Esophagus muscularis mucosa (tissue), 4 donors: ENCODE results near the gene DLL1. TPM values are rescaled to one million over a fixed set of nuclear protein-coding genes. Genes with fewer than 3 reads are reported as not detected.

Source experiments
- DNase-seq: peaks from one replicate; pipeline ENCODE4 v3.0.0-alpha.2; 2017; ENCODE audit errors: extremely low spot score
- H3K27ac ChIP-seq, 4 donors: fragments of 200-600 bp; sonication (generic); replicated peaks in 1 of 4; 1 replicate in 3 of 4; 2 replicates in 1 of 4; pipeline ENCODE4 v1.5.1; 2016 to 2019; ENCODE audit warnings: mild to moderate bottlenecking in 1 of 4
- H3K27me3 ChIP-seq, 4 donors: fragments of 200-600 bp; sonication (generic); one replicate each; pipeline versions ENCODE4 v1.5.1 to v1.6.0; 2016 to 2019
- H3K36me3 ChIP-seq, 4 donors: fragments of 200-600 bp; sonication (generic); one replicate each; pipeline ENCODE4 v1.5.1; 2016 to 2019
- H3K4me1 ChIP-seq, 4 donors: fragments of 200-600 bp; sonication (generic); one replicate each; pipeline ENCODE4 v1.5.1; 2016 to 2019
- H3K4me3 ChIP-seq, 4 donors: fragments of 200-600 bp; sonication (generic); 1 replicate in 2 of 4; 2 replicates in 2 of 4; pipeline ENCODE4 v1.5.1; 2016 to 2019; ENCODE audit warnings: mild to moderate bottlenecking in 4 of 4, moderate library complexity in 1 of 4
- H3K9me3 ChIP-seq, 4 donors: fragments of 200-600 bp; sonication (generic); 1 replicate in 3 of 4; 2 replicates in 1 of 4; pipeline ENCODE4 v1.5.1; 2016 to 2019
- EP300 ChIP-seq: sonication (generic); formaldehyde crosslinking; IDR thresholded peaks from one replicate; pipeline ENCODE4 v1.6.1; 2017; ENCODE audit warnings: antibody characterized with exemption
- POLR2A ChIP-seq: fragments of 450-650 bp; IDR thresholded peaks from one replicate; pipeline ENCODE4 v1.6.1; 2017; ENCODE audit warnings: antibody characterized with exemption, moderate library complexity, mild to moderate bottlenecking, low read depth
- POLR2AphosphoS5 ChIP-seq, 2 donors: sonication (generic); formaldehyde crosslinking; IDR thresholded peaks; one replicate each; pipeline ENCODE4 v1.6.1; 2017; ENCODE audit warnings: antibody characterized with exemption in 2 of 2
- WGBS: methylation state at CpG from one replicate; pipeline ENCODE4 v1.1.5; 2018; 5-methylcytosine and 5-hydroxymethylcytosine counted together
- intact Hi-C: fragments of 100-400 bp; cut with DNase I; formaldehyde crosslinking; loops from one replicate; pipeline ENCODE4 v1.15.1; 2023
- total RNA-seq, 4 donors: library from RNA; depleted of rRNA; stranded (reverse); fragments of >200 nt; gene quantifications; one replicate each; pipeline versions ENCODE4 v1.1.0 to v1.2.1, GENCODE V29; 2016
- TF ChIP-seq, protein P1 (sequence below), 3 experiments: fragments of 200-600 bp in 2 of 3; fragments of 450-650 bp in 1 of 3; sonication (generic) in 2 of 3; IDR thresholded peaks; one replicate each; pipeline ENCODE4 v1.5.1; 2017 to 2019; ENCODE audit warnings: antibody characterized with exemption in 3 of 3, mild to moderate bottlenecking in 2 of 3, moderate library complexity in 1 of 3

DLL1 gene
- total RNA-seq, 4 donors from 2014 or later: 3.7 to 8.8 (median 6.6) TPM

DNA sequence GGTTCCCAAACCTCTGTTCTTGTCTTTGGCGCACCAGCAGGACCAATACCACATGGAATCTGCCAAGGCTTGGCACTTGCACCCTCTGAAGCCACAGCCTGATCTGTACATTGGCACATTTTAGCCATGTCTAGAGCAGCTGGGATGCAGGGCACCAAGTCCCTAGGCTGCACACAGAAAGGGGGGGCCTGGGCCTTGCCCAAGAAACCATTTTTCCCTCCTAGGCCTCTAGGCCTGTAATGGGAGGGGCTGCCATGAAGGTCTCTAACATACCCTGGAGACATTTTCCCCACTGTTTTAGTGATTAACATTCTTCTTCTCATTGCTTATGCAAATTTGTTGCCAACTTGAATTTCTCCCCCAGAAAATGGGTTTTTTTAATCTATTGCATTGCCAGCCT is 10.3 kb upstream of the DLL1 start:
- intact Hi-C loops: no loop called here
- WGBS: no CpG with 5 or more reads among the region's 1 CpG
- TF ChIP-seq POLR2A (no peak), EP300 (no peak), POLR2AphosphoS5 (IDR thresholded peaks at IDR 0.05) (no peak)
- TF ChIP-seq, protein P1, sequence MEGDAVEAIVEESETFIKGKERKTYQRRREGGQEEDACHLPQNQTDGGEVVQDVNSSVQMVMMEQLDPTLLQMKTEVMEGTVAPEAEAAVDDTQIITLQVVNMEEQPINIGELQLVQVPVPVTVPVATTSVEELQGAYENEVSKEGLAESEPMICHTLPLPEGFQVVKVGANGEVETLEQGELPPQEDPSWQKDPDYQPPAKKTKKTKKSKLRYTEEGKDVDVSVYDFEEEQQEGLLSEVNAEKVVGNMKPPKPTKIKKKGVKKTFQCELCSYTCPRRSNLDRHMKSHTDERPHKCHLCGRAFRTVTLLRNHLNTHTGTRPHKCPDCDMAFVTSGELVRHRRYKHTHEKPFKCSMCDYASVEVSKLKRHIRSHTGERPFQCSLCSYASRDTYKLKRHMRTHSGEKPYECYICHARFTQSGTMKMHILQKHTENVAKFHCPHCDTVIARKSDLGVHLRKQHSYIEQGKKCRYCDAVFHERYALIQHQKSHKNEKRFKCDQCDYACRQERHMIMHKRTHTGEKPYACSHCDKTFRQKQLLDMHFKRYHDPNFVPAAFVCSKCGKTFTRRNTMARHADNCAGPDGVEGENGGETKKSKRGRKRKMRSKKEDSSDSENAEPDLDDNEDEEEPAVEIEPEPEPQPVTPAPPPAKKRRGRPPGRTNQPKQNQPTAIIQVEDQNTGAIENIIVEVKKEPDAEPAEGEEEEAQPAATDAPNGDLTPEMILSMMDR (IDR thresholded peaks at IDR 0.05): no peak
- DNase-seq: no peak
- Histone ChIP-seq H3K27ac (no peak overlapping the region), H3K27me3 (peaks cover 9 to 25% (median 14%) of the 10 kb centered on the region in 4 donors), H3K4me1 (peaks cover 18 to 26% (median 21%) of the 10 kb centered on the region in 4 donors), H3K4me3 (no peak overlapping the region), H3K36me3 (no peaks in the 10 kb centered on the region), H3K9me3 (no peaks in the 10 kb centered on the region)

DNA sequence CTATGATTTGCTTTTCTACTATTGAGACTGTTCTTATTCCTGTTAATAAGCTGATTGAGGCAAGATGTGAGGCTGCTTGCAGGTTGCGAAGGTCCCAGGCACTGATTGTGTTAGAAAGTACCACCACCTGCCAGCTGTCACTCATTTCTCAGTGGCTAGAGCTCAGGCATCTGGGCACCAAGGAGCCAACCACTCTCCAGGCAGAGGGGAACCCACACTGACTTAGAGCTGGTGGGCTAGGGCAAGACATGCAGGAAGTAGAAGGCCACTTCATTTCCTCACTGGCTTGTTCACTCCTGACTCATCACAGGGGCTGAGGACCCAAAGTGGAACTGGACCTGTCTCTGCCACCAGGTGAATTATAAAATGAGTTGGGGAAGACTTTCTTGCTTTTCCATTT is 7.8 kb upstream of the DLL1 start:
- no peak overlapping the region for H3K4me3 ChIP-seq
- H3K36me3 ChIP-seq: no peaks in the 10 kb centered on the region
- WGBS: 82% methylated on average over 1 of the region's 1 CpG
- H3K4me1 ChIP-seq: peaks cover 27 to 38% (median 30%) of the 10 kb centered on the region in 4 donors
- no peaks in the 10 kb centered on the region for H3K9me3 ChIP-seq
- H3K27me3 ChIP-seq: peaks cover 13 to 50% (median 31%) of the 10 kb centered on the region in 4 donors
- H3K27ac ChIP-seq: no peak overlapping the region
- TF ChIP-seq POLR2AphosphoS5 (IDR thresholded peaks at IDR 0.05) (no peak), POLR2A (no peak), EP300 (no peak)
- TF ChIP-seq, protein P1 (IDR thresholded peaks at IDR 0.05): no peak
- intact Hi-C loops: loop anchor here (10.0 kb wide), 2 partner anchors 334 to 464 kb away; no protein-coding TSS in a partner anchor
- no peak for DNase-seq

DNA sequence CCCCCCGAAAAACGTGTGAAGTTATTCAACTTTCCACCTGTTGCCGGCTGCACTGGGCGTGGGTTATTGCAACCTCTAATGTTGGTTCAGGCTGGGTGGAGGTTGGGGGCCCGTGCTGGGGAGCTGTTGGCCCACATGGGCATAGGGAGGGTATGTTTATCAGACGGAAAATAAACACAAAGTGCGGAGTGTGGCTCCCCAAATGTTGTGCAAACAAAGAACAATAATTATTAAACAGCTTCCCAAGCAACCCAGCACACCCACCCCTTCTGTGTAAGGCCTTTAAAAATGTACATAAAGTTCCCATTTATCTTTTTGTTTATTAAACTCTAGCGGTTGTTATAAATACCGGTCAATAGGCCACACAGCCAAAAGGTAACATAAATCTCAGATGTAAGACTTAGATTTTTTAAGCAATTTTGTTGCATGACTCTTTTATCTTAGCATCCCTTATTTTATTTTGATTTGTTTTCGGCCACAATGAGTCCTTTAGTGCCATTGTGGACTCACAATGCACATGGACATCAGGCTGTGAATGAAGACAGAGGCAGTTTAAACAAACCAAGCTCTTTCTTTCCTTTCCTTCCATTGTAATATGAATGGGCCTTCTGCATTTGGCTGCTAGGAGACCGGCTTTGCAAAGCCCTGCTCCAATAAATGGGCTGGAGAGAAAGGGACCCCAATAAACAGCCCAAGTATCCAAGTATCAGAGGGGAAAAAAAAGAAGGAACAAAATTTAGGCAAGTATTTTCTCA is 6.9 kb upstream of the DLL1 start:
- Histone ChIP-seq H3K4me3 (no peak overlapping the region), H3K27me3 (peaks cover 13 to 59% (median 40%) of the 10 kb centered on the region in 4 donors), H3K4me1 (peaks cover 32 to 48% (median 38%) of the 10 kb centered on the region in 4 donors), H3K36me3 (no peaks in the 10 kb centered on the region), H3K27ac (no peak overlapping the region), H3K9me3 (no peaks in the 10 kb centered on the region)
- no peak for DNase-seq
- intact Hi-C loops: loop anchor here (10.0 kb wide), 2 partner anchors 333 to 463 kb away; no protein-coding TSS in a partner anchor
- WGBS: 57% methylated on average over 11 of the region's 11 CpGs
- TF ChIP-seq POLR2AphosphoS5 (IDR thresholded peaks at IDR 0.05): no peak
- TF ChIP-seq, protein P1 (IDR thresholded peaks at IDR 0.05): no peak
- TF ChIP-seq EP300: no peak
- TF ChIP-seq POLR2A: no peak

DNA sequence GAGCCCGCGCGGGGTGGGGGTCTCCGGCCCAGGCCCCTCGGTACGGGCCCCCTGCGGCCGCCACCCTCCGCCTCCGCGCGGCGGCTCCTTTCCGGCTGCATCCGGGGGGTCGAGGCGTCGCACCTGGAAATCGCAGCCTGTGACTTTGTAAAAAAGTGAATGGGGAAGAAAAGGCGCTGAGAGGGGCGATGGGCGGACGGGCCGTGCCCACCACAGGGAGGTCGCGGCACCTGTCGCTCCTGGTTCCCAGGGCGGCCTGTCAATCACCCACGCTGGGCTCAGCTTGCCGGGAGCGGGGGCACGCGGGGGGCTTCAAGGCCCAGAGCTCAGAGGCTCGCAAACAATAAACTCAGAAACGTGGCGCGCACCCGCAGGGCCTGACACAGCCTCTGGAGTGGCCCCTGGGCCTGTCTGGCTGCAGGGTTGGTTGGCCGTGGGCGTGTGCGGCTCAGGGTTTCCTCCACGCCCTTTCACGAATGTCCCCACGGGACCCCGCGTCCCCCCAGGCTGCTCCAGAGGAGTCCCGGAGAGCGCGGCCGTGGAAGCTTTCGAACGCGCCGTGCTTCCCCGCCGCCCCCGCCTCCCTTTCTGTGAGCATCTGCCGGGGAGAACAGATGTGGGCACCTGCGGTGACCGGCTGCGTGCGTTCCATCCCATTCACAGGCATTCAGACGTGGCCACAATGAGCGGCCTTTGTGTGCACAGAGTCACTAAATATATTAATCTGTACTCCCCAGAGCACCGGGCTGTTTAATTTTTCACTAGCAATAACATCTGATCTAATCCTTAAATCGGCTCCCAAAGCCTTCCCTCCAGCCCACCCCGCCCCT is 6.1 kb upstream of the DLL1 start:
- TF ChIP-seq POLR2AphosphoS5 (IDR thresholded peaks at IDR 0.05) (no peak), POLR2A (no peak), EP300 (no peak)
- H3K4me3 ChIP-seq: peak overlapping the region; percentile 53 to 68 (median 54)
- H3K27me3 ChIP-seq: peaks cover 13 to 67% (median 44%) of the 10 kb centered on the region in 4 donors
- peaks cover 36 to 55% (median 46%) of the 10 kb centered on the region in 4 donors for H3K4me1 ChIP-seq
- DNase-seq: no peak
- H3K9me3 ChIP-seq: no peaks in the 10 kb centered on the region
- no peaks in the 10 kb centered on the region for H3K36me3 ChIP-seq
- no peak overlapping the region for H3K27ac ChIP-seq
- WGBS: 10% methylated on average over 49 of the region's 67 CpGs
- intact Hi-C loops: loop anchor here (10.0 kb wide), 2 partner anchors 332 to 462 kb away; no protein-coding TSS in a partner anchor

DNA sequence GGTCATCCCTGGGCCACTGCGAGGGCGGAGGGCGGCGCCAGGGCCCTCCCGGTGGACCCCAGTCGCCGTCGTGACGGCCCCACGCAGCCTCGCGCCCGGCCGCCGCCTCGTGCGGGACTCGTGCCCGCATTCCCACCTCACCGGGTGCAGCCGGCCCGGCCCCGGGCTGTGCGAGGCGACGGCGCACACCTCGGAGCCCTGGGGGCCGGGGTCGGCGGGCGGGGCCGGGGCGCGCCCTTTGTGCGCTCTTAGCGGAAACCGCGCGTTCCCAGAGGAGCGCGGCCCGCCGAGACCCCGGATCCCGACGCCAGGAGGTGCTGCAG is 5.5 kb upstream of the DLL1 start:
- H3K27ac ChIP-seq: no peak overlapping the region
- peaks cover 13 to 73% (median 50%) of the 10 kb centered on the region in 4 donors for H3K27me3 ChIP-seq
- intact Hi-C loops: loop anchor here (10.0 kb wide), 2 partner anchors 332 to 462 kb away; no protein-coding TSS in a partner anchor
- peaks cover 40 to 61% (median 51%) of the 10 kb centered on the region in 4 donors for H3K4me1 ChIP-seq
- 3% methylated on average over 20 of the region's 47 CpGs for WGBS
- no peaks in the 10 kb centered on the region for H3K36me3 ChIP-seq
- no peaks in the 10 kb centered on the region for H3K9me3 ChIP-seq
- peak overlapping the region; percentile 53 to 68 (median 54) for H3K4me3 ChIP-seq
- no peak for DNase-seq
- TF ChIP-seq POLR2A (no peak), EP300 (no peak), POLR2AphosphoS5 (IDR thresholded peaks at IDR 0.05) (no peak)
- TF ChIP-seq, protein P1 (IDR thresholded peaks at IDR 0.05): no peak
